GM19328 (cell line): ENCODE data around the gene PLXNC1.

Source experiments
- ATAC-seq: cut with Tn5 transposase; IDR thresholded peaks from one replicate; pipeline ENCODE4 v1.9.1; 2021; ENCODE audit warnings: mild to moderate bottlenecking, moderate library complexity; ENCODE audit not compliant: unreplicated experiment

PLXNC1 gene

GRCh38 chr12:94326727-94327126 lies 178.3 kb downstream of the PLXNC1 start:
- ATAC-seq = no peak

- ATAC-seq = no peak
Measured at GRCh38 chr12:94327809-94328208, 179.4 kb downstream of the PLXNC1 start.

GRCh38 chr12:94329366-94329765 lies 181.0 kb downstream of the PLXNC1 start:
- ATAC-seq = no peak

- no peak for ATAC-seq
Measured at GRCh38 chr12:94333396-94333795, 185.0 kb downstream of the PLXNC1 start.

- ATAC-seq = no peak
Measured at GRCh38 chr12:94336211-94336925, 188.0 kb downstream of the PLXNC1 start.

GRCh38 chr12:94338006-94338794 lies 189.8 kb downstream of the PLXNC1 start:
- no peak for ATAC-seq

GRCh38 chr12:94340573-94340972 lies 192.2 kb downstream of the PLXNC1 start:
- no peak for ATAC-seq

- ATAC-seq = no peak
Measured at GRCh38 chr12:94353130-94353529, 204.8 kb downstream of the PLXNC1 start.
